ENCODE results near the gene CPNE9. TPM values are rescaled to one million over a fixed set of nuclear protein-coding genes. Genes with fewer than 3 reads are reported as not detected.

The CPNE9 gene
- total RNA-seq, 1 donor from 2014 or later = not detected

- Mint-ChIP-seq H3K4me1 (ENCODE audit: unreplicated experiment) (no peaks in the 10 kb centered on the region), H3K9me3 (ENCODE audit: unreplicated experiment) (no peaks in the 10 kb centered on the region), H3K27me3 (ENCODE audit: unreplicated experiment) (no peaks in the 10 kb centered on the region), H3K27ac (ENCODE audit: unreplicated experiment) (no peak overlapping the region), H3K36me3 (ENCODE audit: unreplicated experiment) (peaks cover 57% of the 10 kb centered on the region), H3K4me3 (ENCODE audit: unreplicated experiment) (no peak overlapping the region)
- TF ChIP-seq CTCF (IDR thresholded peaks at IDR 0.05) = no peak
- no peak for DNase-seq (ENCODE audit: extremely low spot score, unreplicated experiment)
Measured at GRCh38 chr3:9666704-9667445, 36.8 kb upstream of the CPNE9 start.

DNA sequence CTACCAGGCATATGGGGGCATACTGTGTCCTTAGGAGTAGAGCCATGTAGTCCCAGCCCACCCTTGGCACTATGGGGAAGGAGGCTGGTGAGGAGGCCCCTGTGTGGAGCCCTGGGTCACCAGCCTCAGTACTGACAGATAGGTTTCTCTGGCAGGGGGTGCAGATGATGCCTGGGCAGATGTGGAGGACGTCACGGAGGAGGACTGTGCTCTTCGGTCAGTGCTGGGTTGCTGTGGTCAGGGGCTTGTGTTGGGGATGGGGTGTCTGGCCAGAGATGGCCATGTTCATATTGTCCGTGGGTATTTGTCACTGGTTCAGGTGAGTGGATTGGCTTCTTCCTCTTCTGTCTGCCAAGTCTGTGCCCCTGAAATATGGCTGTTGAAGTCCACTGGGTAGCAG lies 34.4 kb upstream of the CPNE9 start:
- Mint-ChIP-seq H3K27ac (ENCODE audit: unreplicated experiment) (no peak overlapping the region), H3K9me3 (ENCODE audit: unreplicated experiment) (no peaks in the 10 kb centered on the region), H3K4me3 (ENCODE audit: unreplicated experiment) (no peak overlapping the region), H3K36me3 (ENCODE audit: unreplicated experiment) (peaks cover 59% of the 10 kb centered on the region), H3K27me3 (ENCODE audit: unreplicated experiment) (no peaks in the 10 kb centered on the region), H3K4me1 (ENCODE audit: unreplicated experiment) (no peaks in the 10 kb centered on the region)
- no peak for DNase-seq (ENCODE audit: extremely low spot score, unreplicated experiment)
- no peak for TF ChIP-seq CTCF (IDR thresholded peaks at IDR 0.05)

DNA sequence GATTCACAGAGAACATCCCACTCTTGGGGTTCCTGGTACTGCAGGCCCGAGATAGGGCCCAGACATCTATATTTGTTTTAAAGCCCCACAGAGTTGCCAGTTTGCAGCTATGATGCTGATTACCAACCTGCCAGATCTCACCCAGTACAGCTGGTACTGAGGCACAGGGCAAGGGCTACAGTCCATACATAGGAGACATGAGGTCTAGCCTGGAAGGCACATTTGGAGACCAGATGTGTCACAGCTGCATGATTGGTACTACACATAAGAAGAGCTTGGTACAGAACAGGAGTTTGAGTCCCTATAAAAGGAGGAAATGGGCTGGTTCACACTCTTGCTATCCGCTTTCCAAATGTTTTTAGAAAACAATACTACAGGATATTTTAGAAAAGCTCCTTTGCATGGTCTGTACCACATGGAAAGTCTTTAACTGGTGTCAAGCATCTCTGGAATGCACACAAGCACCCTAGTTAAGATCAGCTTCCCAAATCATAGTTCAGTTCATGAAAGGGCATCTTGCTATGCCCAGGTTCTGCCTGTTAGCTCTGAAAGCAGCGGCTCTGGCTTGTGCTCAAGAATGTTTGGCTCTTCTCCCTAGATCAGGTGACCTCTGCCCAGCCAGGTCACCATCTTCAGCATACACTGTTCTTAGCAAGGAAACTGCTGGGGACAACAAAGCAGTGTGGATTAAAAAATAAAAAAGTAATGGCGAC lies 33.8 kb upstream of the CPNE9 start:
- Mint-ChIP-seq H3K9me3 (ENCODE audit: unreplicated experiment) (no peaks in the 10 kb centered on the region), H3K4me1 (ENCODE audit: unreplicated experiment) (no peaks in the 10 kb centered on the region), H3K27ac (ENCODE audit: unreplicated experiment) (no peak overlapping the region), H3K4me3 (ENCODE audit: unreplicated experiment) (no peak overlapping the region), H3K27me3 (ENCODE audit: unreplicated experiment) (no peaks in the 10 kb centered on the region), H3K36me3 (ENCODE audit: unreplicated experiment) (peaks cover 57% of the 10 kb centered on the region)
- TF ChIP-seq CTCF (IDR thresholded peaks at IDR 0.05) = no peak
- DNase-seq (ENCODE audit: extremely low spot score, unreplicated experiment) = no peak

- no peak overlapping the region for H3K27ac Mint-ChIP-seq (ENCODE audit: unreplicated experiment)
- no peaks in the 10 kb centered on the region for H3K4me1 Mint-ChIP-seq (ENCODE audit: unreplicated experiment)
- peaks cover 61% of the 10 kb centered on the region for H3K36me3 Mint-ChIP-seq (ENCODE audit: unreplicated experiment)
Measured at GRCh38 chr3:9673082-9673481, 30.6 kb upstream of the CPNE9 start.

More at GRCh38 chr3:9673082-9673481, 30.6 kb upstream of the CPNE9 start:
- Mint-ChIP-seq H3K27me3 (ENCODE audit: unreplicated experiment) (no peaks in the 10 kb centered on the region), H3K9me3 (ENCODE audit: unreplicated experiment) (no peaks in the 10 kb centered on the region), H3K4me3 (ENCODE audit: unreplicated experiment) (no peak overlapping the region)
- no peak for DNase-seq (ENCODE audit: extremely low spot score, unreplicated experiment)
- no peak for TF ChIP-seq CTCF (IDR thresholded peaks at IDR 0.05)

Measured in osteocyte (in vitro differentiated cells).